ENCODE results near the gene CHTF18.
"Not testable (repeated sequence)": the region's sequence is repeated elsewhere in the genome, so short reads cannot be mapped to it uniquely, and the experiment has no call there.

The CHTF18 gene

DNA sequence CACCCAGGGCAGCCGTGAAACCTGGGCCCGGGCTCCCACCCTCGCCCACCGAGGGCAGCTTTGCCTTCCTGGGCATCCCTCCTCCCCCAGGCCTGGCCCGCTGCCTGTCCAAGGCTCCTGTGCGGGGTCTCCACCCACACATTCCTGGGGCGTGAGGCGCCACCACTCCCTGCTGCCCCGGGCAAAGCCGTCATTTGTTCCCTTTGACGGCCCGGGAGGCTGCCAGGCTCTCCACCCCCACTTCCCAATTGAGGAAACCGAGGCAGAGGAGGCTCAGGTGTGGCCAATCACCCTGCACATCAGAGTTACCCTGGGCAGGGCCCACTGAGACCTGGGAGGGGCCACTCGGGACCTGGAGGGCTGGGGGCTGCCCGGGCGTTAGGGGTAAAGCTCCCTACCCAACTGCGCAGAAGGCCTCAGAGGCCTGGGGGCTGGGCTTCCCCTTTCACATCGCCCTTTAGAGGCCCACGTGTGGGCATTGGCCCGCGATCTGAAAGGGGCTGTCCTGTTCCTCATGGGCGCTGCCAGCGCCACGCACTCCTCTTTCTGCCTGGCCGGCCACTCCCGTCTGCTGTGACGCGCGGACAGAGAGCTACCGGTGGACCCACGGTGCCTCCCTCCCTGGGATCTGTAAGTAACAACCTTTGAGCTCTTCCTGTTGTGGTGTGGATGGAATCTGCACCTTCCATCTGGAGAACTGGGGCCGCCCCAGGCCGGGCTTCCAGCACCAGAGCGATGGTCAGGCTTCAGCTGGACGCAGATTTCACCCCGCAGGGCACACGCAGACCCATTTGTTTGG is 27.7 kb upstream of the CHTF18 start, which contains the start of gene MSLN:
MSLN (plus strand) TSS at position 190 of the 799 bp plus-strand sequence. CDS start 1,947 bp downstream, outside the sequence.
- DNase-seq: no peak

DNA sequence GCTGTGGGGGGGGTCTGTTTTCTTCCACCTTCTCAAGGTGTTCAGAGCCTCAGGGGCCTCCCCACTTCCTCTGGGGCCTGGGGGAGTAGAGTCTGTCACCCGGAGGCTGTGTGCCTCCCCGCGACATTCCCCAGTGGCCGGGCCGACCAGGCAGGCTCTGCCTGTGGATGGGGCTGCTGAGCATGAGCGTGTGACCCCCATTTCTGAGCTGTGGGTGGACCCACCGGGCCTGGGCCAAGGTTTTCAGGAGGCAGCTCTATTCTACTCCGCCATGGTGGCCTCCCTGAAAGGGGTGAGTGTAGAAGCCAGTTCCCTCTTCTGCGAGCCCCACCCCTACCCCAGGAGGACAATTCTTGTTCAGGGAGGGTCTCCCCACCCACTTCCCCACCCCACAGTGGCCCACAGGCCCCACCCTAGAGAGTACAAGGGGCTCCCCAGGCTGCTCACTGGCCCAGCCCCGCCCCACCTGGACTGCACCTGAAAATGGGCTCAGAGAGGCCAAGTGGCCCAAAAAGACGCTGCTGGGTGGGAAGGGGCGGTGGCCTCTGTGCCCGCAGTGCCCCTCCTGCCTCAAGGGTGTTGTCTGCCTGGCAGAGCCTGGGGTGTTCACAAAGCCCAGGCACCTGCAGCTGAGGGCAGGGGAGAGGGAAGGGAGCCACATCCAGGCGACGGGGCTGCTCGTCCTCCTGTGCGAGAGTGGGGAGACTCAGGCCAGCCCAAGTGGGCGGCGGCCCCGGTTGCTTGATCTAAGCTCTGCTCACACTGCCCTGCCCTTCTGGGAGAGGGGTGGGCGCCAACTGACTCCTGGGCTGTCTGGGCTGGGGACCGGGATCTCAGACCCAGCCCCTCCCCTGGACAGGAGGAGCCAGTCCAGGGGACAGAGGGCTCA is 26.6 kb upstream of the CHTF18 start:
- DNase-seq: no peak

DNA sequence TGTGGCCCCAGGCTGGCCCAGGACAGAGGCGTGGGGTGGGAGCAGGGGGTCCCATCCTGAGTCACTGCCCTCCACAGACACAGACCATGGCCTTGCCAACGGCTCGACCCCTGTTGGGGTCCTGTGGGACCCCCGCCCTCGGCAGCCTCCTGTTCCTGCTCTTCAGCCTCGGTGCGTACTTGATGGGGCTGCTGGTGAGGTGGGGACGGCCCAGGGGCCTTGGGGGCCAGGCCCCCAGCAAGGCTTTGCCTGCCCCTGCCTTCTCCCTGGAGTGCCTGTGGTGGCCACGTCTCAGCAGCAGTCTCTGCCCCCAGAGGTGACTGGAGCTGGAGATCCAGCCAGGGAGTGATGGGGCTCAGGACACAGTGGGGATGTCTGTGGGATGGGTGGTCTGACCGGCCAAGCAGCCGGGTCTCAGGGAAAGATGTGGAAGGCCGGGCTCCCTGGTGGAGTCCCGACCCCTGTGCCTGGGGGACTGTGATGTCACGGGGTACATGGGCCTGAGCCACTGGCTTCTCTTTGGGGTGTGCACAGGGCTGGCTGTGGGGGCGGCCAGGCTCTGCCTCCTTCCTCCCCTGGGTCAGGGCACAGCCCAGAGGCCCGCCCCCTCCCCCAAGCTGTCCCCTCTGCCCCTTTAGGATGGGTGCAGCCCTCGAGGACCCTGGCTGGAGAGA is 25.7 kb upstream of the CHTF18 start:
- no peak for DNase-seq

DNA sequence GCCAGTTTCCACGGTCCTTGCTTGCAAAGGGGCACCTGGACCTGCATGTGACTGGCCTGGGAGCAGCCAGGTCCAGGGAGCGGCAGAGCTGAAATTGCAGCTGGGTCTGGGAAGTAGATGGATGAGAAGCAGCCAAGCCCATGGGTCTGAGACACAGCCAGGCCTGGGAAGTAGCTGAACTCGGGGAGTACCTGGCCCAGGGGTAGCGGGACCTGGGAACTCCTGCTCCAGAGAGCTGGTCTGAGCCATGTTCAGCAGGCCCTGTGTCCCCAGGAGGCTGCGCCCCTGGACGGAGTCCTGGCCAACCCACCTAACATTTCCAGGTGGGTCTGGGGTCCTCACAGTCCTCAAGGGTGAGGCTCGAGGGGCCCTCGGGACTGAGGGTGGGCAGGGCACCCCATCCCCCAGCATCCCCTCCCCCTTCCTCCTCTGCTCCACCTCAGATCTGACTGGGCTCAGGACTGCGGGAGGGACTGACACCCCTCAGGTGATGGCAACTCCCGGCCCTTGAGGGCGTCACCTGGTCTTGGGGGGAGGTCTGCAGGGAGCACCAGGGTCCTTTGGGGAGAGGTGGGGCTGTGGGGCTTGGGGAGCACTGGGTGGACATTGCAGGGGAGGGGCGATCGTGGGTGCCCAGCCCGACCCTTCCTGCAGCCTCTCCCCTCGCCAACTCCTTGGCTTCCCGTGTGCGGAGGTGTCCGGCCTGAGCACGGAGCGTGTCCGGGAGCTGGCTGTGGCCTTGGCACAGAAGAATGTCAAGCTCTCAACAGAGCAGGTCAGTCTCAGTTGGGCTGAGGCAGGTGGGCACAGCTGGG is 24.8 kb upstream of the CHTF18 start:
- no peak for DNase-seq

DNA sequence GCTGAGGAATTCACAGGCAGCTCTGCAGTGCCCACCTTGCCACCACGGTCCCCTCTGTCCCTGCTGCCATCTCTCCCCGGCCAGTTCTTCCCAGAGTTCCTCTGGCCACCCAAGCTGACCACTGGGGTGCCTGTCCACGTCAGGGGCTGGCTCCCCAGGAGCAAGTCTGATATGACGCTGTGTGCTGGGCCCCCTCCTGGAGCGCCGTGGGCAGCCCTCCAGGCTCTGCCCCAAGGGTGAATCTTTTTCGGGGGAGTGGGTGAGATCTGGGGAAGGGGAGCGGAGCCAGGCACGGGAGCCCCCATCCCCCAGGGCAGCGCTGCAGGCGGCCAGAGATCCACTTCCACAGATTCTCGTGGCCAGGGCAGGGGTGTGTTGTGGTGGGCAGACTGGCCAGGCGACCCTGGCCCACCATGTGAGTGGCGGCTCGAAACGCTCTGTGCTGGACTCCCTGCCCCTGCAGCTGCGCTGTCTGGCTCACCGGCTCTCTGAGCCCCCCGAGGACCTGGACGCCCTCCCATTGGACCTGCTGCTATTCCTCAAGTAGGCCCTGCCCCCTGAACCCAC is 24.2 kb upstream of the CHTF18 start:
- no peak for DNase-seq

DNA sequence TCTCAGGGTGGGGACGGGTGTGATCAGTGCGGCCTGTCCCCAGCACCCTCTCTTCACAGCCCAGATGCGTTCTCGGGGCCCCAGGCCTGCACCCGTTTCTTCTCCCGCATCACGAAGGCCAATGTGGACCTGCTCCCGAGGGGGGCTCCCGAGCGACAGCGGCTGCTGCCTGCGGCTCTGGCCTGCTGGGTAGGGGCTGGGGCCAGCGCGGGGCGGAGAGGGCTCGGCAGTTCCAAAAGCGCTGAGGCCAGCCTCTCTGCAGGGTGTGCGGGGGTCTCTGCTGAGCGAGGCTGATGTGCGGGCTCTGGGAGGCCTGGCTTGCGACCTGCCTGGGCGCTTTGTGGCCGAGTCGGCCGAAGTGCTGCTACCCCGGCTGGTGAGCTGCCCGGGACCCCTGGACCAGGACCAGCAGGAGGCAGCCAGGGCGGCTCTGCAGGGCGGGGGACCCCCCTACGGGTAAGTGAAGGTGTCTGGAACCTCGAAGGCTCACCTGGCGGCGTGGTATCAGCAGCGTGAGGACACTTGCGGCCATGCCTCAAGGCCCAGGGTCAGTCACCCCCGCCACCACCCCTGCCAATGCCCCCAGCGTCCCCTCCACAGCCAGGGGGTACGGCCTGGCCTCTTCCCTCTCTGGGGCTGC is 23.5 kb upstream of the CHTF18 start:
- no peak for DNase-seq

DNA sequence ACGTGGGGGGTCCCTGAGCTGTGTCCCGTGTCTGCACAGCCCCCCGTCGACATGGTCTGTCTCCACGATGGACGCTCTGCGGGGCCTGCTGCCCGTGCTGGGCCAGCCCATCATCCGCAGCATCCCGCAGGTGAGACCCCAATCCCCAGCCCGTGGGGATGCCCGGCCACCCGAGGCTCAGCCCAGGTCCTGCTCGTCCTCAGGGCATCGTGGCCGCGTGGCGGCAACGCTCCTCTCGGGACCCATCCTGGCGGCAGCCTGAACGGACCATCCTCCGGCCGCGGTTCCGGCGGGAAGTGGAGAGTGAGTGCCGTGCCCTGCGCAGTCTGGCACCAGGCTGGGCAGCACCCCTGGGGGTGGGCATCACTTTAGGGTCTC is 22.9 kb upstream of the CHTF18 start:
- DNase-seq: no peak

DNA sequence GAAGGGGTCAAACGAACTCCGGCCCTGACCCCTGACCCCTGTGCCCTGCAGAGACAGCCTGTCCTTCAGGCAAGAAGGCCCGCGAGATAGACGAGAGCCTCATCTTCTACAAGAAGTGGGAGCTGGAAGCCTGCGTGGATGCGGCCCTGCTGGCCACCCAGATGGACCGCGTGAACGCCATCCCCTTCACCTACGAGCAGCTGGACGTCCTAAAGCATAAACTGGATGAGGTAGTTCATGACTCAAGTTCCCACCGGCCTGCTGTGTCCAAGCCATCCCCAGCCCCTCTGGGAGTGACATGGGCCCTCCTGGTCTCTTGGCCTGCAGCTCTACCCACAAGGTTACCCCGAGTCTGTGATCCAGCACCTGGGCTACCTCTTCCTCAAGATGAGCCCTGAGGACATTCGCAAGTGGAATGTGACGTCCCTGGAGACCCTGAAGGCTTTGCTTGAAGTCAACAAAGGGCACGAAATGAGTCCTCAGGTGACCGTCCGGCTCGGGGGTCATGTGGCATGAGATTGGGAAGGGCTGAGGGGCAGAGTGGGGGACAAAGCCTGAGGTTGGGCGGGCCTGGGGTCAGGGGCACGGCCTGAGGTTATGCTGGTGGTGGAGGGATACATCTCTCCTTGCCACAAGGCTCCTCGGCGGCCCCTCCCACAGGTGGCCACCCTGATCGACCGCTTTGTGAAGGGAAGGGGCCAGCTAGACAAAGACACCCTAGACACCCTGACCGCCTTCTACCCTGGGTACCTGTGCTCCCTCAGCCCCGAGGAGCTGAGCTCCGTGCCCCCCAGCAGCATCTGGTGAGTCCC is 22.2 kb upstream of the CHTF18 start:
- DNase-seq: no peak

DNA sequence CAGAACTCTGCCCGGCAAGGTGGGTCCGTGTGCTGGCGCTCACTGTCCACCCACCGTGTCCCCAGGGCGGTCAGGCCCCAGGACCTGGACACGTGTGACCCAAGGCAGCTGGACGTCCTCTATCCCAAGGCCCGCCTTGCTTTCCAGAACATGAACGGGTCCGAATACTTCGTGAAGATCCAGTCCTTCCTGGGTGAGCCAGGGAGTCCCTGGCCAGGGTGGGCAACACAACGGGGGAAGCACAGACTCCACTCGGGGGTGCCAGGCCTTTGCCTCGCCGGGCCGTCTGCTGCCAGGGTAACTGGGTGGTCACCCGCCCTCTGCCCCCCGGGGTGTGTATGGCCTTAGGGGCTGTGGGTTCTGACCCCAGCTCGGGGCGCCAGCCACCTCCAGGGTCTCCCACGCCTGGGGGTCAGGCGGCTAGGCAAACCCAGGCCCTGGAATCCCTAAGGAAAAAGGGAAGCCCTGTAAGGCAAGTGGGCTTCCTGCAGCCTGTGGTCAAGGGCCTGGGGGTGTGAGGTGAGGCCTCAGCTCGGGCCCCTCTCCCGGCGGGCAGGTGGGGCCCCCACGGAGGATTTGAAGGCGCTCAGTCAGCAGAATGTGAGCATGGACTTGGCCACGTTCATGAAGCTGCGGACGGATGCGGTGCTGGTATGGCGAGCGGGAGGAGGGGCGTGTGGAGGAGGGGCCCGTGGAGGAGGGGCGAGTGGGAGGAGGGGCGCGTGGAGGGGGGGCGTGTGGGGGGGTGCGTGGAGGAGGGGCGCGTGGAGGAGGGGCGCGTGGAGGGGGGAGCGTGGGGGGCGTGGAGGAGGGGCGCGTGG is 21.4 kb upstream of the CHTF18 start:
- DNase-seq: no peak

DNA sequence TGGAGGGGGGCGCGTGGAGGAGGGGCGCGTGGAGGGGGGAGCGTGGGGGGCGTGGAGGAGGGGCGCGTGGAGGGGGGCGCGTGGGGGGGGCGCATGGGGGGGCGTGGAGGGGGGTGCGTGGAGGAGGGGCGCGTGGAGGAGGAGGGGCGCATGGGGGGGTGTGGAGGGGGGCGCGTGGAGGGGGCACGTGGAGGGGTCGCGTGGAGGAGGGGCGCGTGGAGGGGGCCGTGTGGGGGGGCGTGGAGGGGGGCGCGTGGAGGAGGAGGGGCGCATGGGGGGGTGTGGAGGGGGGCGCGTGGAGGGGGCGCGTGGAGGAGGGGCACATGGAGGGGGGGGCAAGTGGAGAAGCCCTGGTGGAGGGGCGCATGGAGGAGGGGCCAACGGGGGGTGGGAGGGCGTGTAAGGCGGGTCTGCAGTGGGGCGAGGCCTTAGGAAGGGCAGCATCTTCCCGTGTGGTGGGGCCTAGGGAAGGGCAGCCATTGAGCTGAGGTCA is 20.6 kb upstream of the CHTF18 start:
- DNase-seq: no peak

DNA sequence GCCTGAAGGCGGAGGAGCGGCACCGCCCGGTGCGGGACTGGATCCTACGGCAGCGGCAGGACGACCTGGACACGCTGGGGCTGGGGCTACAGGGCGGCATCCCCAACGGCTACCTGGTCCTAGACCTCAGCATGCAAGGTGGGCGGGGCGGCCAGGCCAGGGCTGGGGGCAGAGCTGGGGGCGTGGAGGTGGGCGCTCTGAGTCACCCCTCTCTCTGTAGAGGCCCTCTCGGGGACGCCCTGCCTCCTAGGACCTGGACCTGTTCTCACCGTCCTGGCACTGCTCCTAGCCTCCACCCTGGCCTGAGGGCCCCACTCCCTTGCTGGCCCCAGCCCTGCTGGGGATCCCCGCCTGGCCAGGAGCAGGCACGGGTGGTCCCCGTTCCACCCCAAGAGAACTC is 20.0 kb upstream of the CHTF18 start:
- DNase-seq: no peak

DNA sequence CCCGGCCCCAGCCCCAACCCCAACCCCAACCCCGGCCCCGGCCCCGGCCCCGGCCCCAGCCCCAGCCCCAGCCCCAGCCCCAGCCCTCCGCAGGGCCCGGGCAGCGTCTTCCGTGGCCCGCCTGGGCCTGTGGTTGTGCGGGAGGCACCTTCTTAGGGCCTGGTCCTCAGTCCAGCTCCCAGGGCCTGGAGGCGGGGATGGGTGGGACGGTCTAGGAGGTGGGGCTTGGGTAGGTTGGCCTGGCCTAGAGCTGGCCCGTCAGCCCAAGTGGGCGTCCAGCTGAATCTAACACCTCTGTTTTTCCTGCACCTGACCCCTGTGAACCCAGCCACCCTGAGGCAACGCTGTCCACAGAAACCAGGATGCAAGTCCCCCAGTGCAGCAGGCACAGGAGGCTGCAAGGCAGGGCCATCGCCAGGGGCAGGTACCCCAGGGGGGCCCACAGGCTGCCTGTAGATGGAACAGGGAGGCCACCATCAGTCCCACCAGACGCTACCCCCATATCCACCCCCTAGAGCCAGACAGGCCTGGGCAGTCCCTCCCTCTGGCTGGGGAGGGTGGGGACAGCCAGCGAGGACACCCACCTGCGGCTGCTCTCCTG is 19.1 kb upstream of the CHTF18 start:
- DNase-seq: no peak

DNA sequence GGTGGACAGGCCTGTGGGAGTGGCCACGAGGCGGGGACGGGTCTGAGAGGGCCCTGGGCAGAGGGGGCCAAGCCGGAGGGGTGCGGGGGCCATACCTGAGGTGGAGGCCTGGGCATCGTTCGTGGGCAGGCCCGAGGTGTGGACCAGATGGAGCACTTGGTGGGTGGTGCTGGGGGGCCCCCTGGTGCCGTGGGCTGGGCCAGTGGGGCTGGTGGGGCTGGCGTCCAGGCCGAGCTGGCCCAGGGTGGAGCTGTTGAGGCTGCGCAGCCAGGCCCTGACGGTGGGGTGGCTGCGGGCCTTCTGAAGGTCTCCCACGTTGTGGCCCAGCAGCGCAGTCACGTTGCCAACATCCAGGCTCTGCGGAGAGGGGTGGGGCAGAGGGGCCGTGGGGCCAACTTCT is 18.5 kb upstream of the CHTF18 start:
- DNase-seq: no peak

DNA sequence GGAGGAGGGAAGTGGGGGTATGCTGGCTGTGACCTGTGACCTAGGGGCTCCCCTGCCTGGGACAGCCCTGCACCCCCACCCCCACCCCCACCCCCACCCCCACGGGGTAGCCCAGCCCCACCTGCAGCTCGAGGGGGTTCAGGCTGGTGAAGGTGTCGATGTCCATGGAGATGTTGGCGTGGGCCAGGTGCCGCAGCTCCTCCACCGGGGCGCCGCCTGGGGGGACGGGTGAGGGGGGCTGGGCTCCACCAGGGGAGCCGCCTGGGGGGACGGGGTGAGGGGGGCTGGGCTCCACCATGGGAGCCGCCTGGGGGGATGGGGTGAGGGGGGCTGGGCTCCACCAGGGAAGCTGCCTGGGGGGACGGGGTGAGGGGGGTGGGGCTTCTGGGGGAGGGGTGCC is 18.0 kb upstream of the CHTF18 start:
- no peak for DNase-seq

DNA sequence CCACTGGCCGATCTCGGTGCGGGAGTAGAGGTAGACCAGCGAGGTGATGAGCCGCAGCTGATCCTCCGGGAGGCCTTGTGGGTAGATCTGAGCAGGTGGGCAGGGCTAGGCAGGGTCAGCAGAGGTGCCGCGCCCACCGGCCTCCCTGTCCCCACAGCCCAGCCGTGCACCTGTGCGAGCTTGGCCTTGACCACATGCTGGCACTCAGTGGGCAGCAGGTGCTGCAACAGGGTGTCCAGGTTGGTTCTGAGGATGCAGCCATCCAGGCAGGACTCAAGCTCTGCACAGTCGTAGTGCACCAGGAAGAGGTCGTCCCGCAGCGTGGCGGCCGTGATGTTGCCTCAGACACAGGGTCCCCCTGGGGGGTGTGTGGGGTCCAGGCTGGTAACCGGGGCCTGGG is 15.5 kb upstream of the CHTF18 start:
- no peak for DNase-seq

DNA sequence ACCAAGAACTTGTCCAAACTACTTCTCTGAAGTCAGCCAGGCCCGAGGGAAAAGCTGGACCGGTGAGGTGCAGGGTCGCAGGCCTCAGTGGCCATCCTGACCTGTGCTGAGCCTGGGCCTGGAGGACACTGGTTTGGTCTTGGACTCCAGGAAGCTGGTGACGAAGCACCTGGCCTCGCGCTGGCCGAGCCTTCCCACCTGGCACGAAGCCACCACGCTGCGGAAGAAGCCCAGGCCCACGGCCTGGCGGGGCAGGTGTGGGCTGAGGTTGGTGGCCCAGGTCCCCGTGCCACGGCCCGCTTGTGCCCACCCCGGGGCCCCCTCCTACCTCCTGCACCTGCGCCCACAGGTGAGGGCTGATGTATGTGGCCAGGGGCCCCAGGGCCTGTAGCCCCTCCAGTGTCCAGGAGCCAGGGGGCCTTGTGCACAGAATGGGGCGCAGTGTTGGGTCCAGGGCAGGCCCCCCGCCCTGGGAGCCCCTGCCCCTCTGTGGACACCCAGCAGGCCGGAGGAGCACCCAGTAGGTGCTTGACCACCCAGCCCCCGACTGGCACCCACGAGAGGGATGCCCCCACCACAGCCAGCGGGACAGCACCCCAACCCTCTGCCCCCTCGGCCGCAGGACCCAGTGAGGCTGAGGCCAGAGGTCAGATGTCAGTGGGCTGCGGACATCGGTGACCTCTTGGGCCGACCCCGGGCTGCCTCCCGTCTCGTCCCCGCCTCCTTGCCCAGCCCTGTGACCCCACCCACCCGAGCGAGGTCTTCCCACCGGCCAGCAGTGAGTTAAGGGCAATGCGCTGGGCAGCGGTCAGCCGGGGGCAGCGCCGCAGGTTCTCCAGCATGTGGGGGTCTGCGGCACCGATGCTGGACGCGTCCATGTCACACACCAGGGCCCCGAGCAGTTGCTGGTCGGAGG is 14.1 kb upstream of the CHTF18 start:
- DNase-seq: no peak

DNA sequence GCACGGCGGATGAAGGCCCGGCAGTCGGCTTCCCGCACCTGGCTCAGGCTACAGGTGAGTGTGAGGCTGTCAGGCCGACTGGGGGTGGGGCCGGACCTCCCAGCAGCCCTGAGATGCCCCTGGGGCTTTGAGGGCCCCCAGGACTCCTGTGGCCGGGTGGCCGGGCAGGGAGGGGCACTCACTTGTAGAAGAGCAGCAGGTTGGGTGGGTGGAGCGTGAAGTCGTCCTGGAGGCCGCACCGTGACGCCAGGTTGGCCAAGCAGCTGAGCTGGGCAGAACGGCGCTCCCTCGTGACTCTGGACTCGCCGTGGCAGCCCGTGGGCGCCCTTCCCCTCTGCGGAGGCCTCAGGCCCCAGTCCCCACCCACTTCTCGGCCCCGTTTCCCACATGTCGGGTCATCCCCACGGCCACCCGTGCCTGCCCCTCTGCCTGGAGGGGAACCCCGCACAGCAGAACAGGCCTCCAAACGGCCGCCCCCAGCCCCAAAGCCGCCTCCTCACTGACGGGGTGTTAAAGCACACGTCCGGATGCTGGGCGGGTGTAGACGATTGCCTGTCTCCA is 13.1 kb upstream of the CHTF18 start:
- no peak for DNase-seq

DNA sequence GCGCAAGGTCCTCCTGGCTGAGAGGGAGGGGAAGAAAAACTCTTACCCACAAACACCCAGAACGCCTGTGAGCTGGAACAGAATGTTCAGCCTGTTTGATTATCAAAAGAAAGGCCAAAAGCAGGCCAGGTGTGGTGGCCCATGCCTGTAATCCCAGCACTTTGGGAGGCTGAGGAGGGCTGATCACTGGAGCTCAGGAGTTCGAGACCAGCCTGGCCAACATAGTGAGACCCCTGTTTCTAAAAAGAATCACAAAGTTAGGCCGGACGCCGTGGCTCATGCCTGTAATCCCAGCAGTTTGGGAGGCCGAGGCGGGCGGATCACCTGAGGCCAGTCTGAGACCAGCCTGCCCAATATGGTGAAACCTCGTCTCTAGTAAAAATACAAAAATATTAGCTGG is 12.1 kb upstream of the CHTF18 start:
- DNase-seq: not testable (repeated sequence)
